Tongue (tissue), 2 donors: ENCODE data around the gene MCRIP2. TPM values are rescaled to one million over a fixed set of nuclear protein-coding genes. Genes with fewer than 3 reads are reported as not detected.

Experiments
- DNase-seq: peaks from one replicate; pipeline ENCODE4 v3.0.0-alpha.2; 2015
- total RNA-seq: library from RNA; depleted of rRNA; stranded (reverse); fragments of >200 nt; gene quantifications from one replicate; pipeline ENCODE4 v1.2.3, GENCODE V29; 2014

Gene MCRIP2
- total RNA-seq, 1 donor from 2014 or later = 19.7 TPM

- DNase-seq = no peak
These were observed 6.6 kb downstream of the MCRIP2 start for GRCh38 chr16:648071-648780.

GRCh38 chr16:648781-649589 lies 7.4 kb downstream of the MCRIP2 start, which contains the start of gene WDR90:
Gene WDR90, plus strand, starts transcription at chr16:649365. Its CDS starts 52 bp downstream, at chr16:649417.
- DNase-seq = peak; percentile 95

GRCh38 chr16:649631-650030 lies 8.0 kb downstream of the MCRIP2 start:
- DNase-seq = no peak

- DNase-seq = no peak
These were observed 10.2 kb downstream of the MCRIP2 start for GRCh38 chr16:651844-652243.

GRCh38 chr16:652454-653305 lies 11.1 kb downstream of the MCRIP2 start:
- no peak for DNase-seq

- no peak for DNase-seq
These were observed 12.4 kb downstream of the MCRIP2 start for GRCh38 chr16:654034-654433.

- DNase-seq = no peak
These were observed 15.9 kb downstream of the MCRIP2 start for GRCh38 chr16:657487-657886.

GRCh38 chr16:658679-659571 lies 17.3 kb downstream of the MCRIP2 start:
- no peak for DNase-seq

- no peak for DNase-seq
These were observed 18.0 kb downstream of the MCRIP2 start for GRCh38 chr16:659618-660017.

- DNase-seq = no peak
These were observed 18.5 kb downstream of the MCRIP2 start for GRCh38 chr16:660132-660458.

- DNase-seq = peak; percentile 85
These were observed 19.0 kb downstream of the MCRIP2 start for GRCh38 chr16:660459-661183.

GRCh38 chr16:661184-661821 lies 19.7 kb downstream of the MCRIP2 start:
- DNase-seq = no peak

- no peak for DNase-seq
These were observed 20.5 kb downstream of the MCRIP2 start for GRCh38 chr16:662095-662494.

GRCh38 chr16:662597-662996 lies 21.0 kb downstream of the MCRIP2 start:
- no peak for DNase-seq

- no peak for DNase-seq
These were observed 24.9 kb downstream of the MCRIP2 start for GRCh38 chr16:666572-666971.

- DNase-seq = no peak
These were observed 25.6 kb downstream of the MCRIP2 start for GRCh38 chr16:667113-667779.

GRCh38 chr16:667780-668518 lies 26.3 kb downstream of the MCRIP2 start, which contains the start of gene RHOT2:
Gene RHOT2, plus strand, starts transcription at chr16:668132. Its CDS starts 68 bp downstream, at chr16:668200.
- DNase-seq = peak; percentile 97

GRCh38 chr16:668519-669171 lies 27.0 kb downstream of the MCRIP2 start:
- DNase-seq = no peak
